ENCODE data around the gene DGUOK.

GRCh38 chr2:74004212-74005182, 77.8 kb downstream of the DGUOK start:
- TF ChIP-seq POLR2A (IDR thresholded peaks at IDR 0.05; ENCODE audit: low read length) (no peak), GATA1 (IDR thresholded peaks at IDR 0.05; ENCODE audit: low read depth, low read length) (no peak)
